GM18951 (cell line): ENCODE results near the gene LMLN.
A peak's percentile ranks its signal among the peaks of the same experiment; 100 is the strongest.
"Not testable (repeated sequence)": the region's sequence is repeated elsewhere in the genome, so short reads cannot be mapped to it uniquely, and the experiment has no call there.

Source experiments
- POLR2A ChIP-seq: IDR thresholded peaks from 4 replicates; pipeline ENCODE4 v1.6.1; 2011; ENCODE audit warnings: mild to moderate bottlenecking; ENCODE audit not compliant: insufficient read length, insufficient read depth; ENCODE audit errors: extremely low read depth
- in situ Hi-C: fragments of 300-500 bp; cut with MboI; formaldehyde crosslinking; loops from one replicate; pipeline ENCODE4 v1.12.0; 2022; ENCODE audit warnings: low sequenced_read_pairs, mixed read lengths, inconsistent platforms; ENCODE audit not compliant: unreplicated experiment

The LMLN gene

GRCh38 chr3:197959891-197960693, at the start of gene LMLN:
LMLN (plus strand) TSS chr3:197960217; CDS start chr3:197960246, 29 bp downstream.
- peak; percentile 58 for TF ChIP-seq POLR2A
- in situ Hi-C loops = no loop called here

GRCh38 chr3:197912741-197913476, 47.1 kb upstream of the LMLN start:
- TF ChIP-seq POLR2A = no peak
- in situ Hi-C loops = no loop called here

GRCh38 chr3:197913641-197914380, 46.2 kb upstream of the LMLN start:
- TF ChIP-seq POLR2A = no peak
- in situ Hi-C loops = no loop called here

GRCh38 chr3:197921429-197922275, 38.4 kb upstream of the LMLN start:
- in situ Hi-C loops = not testable (repeated sequence)

GRCh38 chr3:197926418-197926817, 33.6 kb upstream of the LMLN start:
- in situ Hi-C loops = no loop called here
- TF ChIP-seq POLR2A = no peak

GRCh38 chr3:197927578-197927977, 32.4 kb upstream of the LMLN start:
- in situ Hi-C loops = not testable (repeated sequence)

GRCh38 chr3:197936819-197937384, 23.1 kb upstream of the LMLN start:
- no peak for TF ChIP-seq POLR2A
- in situ Hi-C loops = no loop called here

GRCh38 chr3:197940745-197941384, 19.2 kb upstream of the LMLN start:
- TF ChIP-seq POLR2A = no peak
- in situ Hi-C loops = no loop called here

- no peak for TF ChIP-seq POLR2A
- in situ Hi-C loops = no loop called here
Observed at GRCh38 chr3:197942956-197943556, 17.0 kb upstream of the LMLN start.

- TF ChIP-seq POLR2A = no peak
- in situ Hi-C loops = no loop called here
Observed at GRCh38 chr3:197949191-197949777, 10.7 kb upstream of the LMLN start.

GRCh38 chr3:197949778-197950676, 10.0 kb upstream of the LMLN start, which contains the start of gene RPL35A:
RPL35A (plus strand) TSS chr3:197950190; CDS start chr3:197950968, 778 bp downstream.
- TF ChIP-seq POLR2A = peak; percentile 94
- in situ Hi-C loops = no loop called here
